Measurements from ENCODE around the gene PPP1R15B.

Gene PPP1R15B

DNA sequence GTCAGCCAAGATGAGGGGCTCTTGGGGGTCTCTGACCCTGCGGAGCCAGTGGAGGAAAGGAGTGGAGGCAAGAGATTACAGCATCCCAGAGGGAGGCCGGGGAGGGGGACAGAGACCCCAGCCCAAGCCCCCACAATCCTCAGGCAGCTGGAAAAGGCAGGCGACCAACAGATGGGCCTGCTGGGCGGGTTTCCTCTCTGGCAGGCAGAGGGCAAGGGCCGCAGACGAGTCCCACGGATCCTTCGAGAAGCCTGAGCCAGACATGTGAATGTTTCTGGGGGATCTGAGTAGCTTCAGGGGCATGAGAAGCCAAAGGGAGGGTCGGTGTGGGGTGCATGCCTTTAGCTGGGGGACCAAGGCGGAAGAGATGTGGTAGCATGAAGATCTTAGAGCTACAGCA, 49.8 kb downstream of the PPP1R15B start:
- DNase-seq = no peak

DNA sequence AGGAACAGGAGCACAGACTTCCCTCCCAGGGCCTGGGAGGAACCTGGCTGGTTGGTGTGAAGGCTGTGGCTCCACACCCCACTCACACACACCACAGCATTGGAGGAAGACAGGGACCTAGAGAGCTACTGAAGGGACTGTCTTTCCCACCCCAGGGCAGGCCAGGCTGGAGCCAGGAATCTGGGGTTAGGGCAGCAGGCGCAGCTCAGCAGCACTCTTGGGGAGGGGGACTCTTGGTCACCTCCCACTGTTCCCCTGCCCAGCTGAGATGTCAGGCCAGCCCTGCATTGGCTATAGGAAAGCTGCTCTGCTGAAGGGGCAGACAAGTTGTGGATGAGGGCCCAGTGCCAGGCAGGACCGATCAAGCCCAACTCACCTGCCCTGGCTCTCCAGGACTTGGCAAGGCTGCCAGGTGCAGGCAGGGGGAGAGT, 50.3 kb downstream of the PPP1R15B start:
- DNase-seq = no peak

DNA sequence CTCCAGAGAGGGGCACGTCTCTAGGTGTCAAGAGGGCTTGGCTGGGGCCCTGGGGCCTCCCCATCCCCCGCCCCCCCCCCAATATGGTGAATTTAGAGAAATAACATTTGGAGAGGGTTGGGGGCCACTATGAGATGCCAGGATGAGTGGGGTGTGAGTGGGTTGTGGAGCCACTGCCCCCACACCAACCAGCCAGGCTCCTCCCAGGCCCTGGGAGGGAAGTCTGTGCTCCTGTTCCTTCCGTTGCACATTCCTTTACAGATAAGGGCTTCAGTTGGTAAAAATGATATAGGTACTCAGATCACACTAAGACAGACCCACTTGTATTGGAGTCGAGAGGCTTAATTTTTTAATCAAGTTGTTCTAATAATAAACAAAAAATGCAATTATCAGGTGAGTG, 51.3 kb downstream of the PPP1R15B start:
- DNase-seq = no peak

DNA sequence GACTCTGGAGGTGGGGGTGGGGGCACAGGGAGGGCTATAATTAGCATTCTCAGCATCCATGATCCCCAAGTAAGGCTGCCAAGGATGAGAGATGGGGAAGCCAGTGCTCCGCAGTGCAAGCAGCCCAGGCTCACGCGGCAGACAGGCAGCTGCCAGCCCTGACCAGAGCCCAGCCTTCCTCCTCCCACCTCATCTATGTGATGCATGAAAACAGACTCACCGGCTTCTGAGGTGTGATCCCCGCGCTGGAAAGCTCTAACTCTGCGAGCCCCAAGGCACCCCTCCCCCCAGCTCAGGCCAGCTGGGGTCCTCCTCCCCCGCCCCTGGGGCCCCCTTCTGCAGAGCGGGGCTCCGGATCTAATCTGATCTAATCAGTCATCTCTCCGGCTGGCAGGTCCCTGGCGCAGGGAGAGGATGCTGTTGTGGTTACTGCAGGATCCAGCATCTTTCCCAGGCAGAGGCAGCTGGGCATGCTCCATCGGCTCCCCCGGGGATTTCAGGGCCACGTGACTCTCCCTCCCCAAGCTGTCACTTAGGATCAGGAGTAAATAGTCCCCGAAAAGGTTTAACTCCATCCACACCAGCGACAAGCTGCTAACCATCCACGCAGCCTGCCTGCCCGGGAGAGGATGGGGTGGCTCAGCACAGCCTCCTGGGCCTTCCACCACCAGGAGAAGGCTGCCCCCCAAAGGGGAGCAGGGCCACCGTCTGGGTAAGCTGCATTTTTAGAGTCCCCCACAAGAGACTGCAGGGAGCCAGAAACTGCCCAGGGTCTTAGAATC, 52.0 kb downstream of the PPP1R15B start, which contains the start of gene PLEKHA6:
Gene PLEKHA6, minus strand, starts transcription at position 456 of the 782 bp plus-strand sequence. CDS start 86,202 bp downstream, outside the sequence.
- no peak for DNase-seq

DNA sequence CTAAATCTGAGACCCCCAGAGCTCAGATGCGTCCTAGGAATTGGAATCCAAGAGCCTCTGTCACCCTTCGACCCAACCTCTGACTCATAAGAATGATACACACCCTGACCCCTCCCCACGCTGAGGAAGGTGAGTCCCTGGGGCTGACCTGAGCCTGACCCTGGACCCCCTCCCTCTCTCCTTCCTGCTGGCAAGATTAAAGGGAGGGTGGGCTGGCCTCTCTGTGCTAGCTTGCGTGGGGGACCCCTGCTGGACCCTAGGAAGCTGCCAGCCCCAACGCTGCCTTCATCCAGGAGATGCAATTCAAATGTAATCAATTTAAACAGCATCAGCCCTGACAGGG, 52.5 kb downstream of the PPP1R15B start:
- no peak for DNase-seq

DNA sequence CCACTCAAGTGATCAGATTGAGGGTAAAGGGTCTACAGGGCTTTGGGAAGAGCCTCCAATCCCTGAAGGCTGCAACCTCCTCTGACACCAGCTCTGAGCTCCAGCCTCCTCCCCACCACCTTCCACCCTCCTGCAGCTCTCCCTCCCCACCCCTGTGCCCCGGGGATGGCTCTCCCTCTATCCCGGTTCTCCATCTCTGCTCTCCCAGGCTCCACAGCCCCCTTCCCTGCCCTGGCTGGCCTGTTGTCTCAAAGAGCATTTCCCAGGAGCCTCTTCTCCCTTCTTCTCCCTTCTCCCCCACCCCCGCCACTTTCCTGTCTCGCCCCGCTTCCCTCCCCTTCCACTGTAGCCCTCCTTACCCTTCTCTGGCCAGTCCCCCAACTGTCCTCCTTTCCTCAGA, 53.0 kb downstream of the PPP1R15B start:
- no peak for DNase-seq

DNA sequence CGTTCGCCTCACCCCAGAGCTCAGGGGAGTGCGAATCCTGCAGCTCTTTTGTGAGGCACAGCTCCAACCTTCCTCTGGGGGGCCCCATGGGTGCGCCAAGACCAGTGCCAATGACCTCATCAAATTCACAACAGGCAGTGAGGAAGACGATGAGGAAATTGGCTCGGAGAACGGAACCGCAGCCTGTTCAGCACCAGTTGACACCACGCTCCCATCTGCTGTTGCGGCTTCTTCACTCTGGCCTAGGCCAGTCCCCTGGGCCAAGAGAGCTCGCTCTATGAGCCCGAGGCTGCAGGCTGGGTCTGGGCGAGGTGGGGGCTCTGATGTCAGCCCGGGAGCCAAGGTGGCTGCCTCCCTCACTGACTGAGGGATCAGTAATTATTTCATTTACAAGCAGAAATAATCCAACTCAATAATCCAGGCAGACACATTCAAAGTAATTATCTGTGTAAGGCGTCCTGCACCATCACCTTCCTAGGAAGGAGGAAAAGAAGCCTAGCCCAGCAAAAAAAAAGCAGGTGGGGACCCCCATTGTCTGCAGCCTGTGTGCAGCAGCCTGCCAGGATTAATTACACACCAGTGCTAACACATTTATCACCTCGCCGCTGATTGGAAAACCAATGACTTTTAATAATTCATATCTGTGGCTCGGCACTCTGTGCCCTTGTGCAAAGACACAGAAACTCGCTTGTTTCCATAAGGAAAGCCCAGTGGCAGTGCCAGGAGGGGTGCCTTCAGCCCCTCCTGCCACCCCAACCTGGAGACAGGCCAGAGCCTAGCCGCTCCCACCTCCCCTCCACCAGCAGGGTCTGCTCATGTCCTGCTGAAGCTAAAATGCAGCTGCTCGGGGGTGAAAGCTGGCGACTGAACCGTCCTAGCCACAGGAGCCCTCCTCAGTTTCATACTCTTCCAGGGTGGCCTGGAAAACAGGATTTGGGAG, 53.8 kb downstream of the PPP1R15B start:
- DNase-seq = no peak

DNA sequence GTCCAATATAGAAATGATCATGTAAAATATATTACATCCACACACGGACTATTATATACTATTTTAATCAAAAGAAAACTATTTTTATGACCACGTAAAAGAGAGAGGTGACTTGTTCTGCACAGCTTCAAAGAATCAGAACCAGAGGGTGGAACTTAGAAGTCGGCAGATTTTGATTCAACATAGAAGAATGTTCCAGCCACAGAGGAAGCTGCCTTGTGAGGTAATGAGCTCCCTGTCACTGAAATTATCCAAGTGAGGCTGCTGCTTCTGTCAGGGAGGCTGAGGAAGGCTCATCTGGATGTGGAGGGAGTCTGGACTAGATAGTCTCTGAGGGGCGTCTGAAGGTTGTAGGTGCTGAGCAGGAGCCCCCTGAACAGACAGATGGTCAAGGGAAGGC, 54.6 kb downstream of the PPP1R15B start:
- no peak for DNase-seq

DNA sequence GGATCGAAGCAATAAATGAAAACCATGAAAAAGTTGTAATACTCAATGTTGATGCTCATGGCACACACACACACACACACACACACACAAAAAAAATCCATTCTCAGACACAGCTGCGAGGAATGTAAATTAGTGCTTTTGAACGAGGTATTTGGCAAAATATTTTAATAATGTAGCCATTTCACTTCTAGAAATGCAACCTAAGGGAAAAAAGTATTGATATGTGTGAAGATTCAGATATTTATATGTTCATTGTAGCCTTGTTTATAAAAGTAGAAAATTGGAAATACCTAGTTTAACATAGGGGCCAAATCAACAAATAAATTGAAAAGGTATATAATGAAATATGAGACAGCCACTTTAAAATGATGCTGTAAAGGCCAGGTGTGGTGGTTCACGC, 55.7 kb downstream of the PPP1R15B start:
- no peak for DNase-seq

DNA sequence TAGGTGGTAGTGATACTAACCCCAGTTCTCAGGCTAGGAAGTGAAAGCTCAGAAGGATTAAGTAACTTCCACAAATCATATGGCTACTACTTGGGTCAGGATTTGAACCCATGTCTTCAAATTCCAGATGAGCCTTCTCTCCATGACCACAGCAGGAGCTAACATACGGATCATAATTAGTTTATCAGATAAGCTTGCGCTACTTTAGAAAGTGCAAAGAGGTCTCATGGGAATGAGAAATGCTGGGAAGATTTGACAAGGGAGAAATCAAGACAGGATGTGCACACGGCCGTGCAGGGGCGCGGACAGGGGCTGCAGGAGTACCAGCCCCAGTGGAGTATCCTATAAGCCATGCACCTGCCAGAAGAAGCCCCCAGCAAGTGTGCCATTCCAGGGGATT, 57.0 kb downstream of the PPP1R15B start:
- no peak for DNase-seq
